ENCODE data around the gene TXLNB. TPM values are rescaled to one million over a fixed set of nuclear protein-coding genes. Genes with fewer than 3 reads are reported as not detected.
A peak's percentile ranks its signal among the peaks of the same experiment; 100 is the strongest.

The TXLNB gene
- total and polyA plus RNA-seq, 4 donors, result 0.15 to 0.23 (median 0.17) TPM; not detected in 1

DNA sequence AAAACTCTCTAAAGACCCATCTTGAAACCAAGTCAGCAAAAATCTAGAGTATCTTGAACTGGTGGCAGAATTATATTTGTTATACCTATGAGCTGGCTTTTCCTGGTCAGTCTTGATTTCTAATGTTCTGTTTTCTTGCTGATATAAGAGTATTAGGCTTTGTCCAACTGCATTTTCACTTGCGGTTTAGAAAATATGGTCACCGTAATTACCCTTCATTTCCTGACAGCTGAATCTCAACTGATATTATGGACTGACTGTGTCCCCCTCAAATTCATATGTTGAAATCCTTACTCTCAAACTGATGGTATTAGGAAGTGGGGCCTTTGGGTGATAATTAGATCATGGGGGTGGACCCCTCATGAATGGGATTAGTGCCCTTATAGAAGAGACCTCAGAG, 72.1 kb downstream of the TXLNB start:
- no peak overlapping the region for H3K4me3 ChIP-seq (ENCODE audit: low read depth in 1 of 3, low read length in 3 of 3)
- H3K9ac ChIP-seq (ENCODE audit: low read depth in 1 of 2, low read length in 2 of 2), result no peak overlapping the region
- H3K36me3 ChIP-seq (ENCODE audit: control insufficient read depth in 4 of 4, insufficient read depth in 3 of 4, low read depth in 1 of 4, low read length in 3 of 4), result no peaks in the 10 kb centered on the region
- TF ChIP-seq, protein P1, sequence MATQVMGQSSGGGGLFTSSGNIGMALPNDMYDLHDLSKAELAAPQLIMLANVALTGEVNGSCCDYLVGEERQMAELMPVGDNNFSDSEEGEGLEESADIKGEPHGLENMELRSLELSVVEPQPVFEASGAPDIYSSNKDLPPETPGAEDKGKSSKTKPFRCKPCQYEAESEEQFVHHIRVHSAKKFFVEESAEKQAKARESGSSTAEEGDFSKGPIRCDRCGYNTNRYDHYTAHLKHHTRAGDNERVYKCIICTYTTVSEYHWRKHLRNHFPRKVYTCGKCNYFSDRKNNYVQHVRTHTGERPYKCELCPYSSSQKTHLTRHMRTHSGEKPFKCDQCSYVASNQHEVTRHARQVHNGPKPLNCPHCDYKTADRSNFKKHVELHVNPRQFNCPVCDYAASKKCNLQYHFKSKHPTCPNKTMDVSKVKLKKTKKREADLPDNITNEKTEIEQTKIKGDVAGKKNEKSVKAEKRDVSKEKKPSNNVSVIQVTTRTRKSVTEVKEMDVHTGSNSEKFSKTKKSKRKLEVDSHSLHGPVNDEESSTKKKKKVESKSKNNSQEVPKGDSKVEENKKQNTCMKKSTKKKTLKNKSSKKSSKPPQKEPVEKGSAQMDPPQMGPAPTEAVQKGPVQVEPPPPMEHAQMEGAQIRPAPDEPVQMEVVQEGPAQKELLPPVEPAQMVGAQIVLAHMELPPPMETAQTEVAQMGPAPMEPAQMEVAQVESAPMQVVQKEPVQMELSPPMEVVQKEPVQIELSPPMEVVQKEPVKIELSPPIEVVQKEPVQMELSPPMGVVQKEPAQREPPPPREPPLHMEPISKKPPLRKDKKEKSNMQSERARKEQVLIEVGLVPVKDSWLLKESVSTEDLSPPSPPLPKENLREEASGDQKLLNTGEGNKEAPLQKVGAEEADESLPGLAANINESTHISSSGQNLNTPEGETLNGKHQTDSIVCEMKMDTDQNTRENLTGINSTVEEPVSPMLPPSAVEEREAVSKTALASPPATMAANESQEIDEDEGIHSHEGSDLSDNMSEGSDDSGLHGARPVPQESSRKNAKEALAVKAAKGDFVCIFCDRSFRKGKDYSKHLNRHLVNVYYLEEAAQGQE (IDR thresholded peaks at IDR 0.05), result no peak
- TF ChIP-seq HNF4A (conservative IDR thresholded peaks at IDR 0.05) (no peak), SP1 (IDR thresholded peaks at IDR 0.05) (no peak), FOXA2 (IDR thresholded peaks at IDR 0.05) (no peak), YY1 (IDR thresholded peaks at IDR 0.05) (no peak), RAD21 (IDR thresholded peaks at IDR 0.05) (no peak), EGR1 (IDR thresholded peaks at IDR 0.05; ENCODE audit: low read depth in 2 of 2) (no peak), FOXA1 (IDR thresholded peaks at IDR 0.05) (no peak), JUND (IDR thresholded peaks at IDR 0.05) (no peak)
- TF ChIP-seq, protein P2, sequence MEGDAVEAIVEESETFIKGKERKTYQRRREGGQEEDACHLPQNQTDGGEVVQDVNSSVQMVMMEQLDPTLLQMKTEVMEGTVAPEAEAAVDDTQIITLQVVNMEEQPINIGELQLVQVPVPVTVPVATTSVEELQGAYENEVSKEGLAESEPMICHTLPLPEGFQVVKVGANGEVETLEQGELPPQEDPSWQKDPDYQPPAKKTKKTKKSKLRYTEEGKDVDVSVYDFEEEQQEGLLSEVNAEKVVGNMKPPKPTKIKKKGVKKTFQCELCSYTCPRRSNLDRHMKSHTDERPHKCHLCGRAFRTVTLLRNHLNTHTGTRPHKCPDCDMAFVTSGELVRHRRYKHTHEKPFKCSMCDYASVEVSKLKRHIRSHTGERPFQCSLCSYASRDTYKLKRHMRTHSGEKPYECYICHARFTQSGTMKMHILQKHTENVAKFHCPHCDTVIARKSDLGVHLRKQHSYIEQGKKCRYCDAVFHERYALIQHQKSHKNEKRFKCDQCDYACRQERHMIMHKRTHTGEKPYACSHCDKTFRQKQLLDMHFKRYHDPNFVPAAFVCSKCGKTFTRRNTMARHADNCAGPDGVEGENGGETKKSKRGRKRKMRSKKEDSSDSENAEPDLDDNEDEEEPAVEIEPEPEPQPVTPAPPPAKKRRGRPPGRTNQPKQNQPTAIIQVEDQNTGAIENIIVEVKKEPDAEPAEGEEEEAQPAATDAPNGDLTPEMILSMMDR (IDR thresholded peaks at IDR 0.05; ENCODE audit: low read depth, low read length, missing input control), result no peak
- TF ChIP-seq, protein P3, sequence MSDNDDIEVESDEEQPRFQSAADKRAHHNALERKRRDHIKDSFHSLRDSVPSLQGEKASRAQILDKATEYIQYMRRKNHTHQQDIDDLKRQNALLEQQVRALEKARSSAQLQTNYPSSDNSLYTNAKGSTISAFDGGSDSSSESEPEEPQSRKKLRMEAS (IDR thresholded peaks at IDR 0.05), result no peak
- TF ChIP-seq, protein P4, sequence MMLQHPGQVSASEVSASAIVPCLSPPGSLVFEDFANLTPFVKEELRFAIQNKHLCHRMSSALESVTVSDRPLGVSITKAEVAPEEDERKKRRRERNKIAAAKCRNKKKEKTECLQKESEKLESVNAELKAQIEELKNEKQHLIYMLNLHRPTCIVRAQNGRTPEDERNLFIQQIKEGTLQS (IDR thresholded peaks at IDR 0.05), result no peak
- H3K27me3 ChIP-seq (ENCODE audit: control insufficient read depth in 4 of 4, insufficient read depth in 4 of 4, low read length in 3 of 4), result no peaks in the 10 kb centered on the region
- peak overlapping the region in 1 of 2 donors; percentile 8 for H3K27ac ChIP-seq (ENCODE audit: low read depth in 1 of 2, low read length in 2 of 2)
- no peak for DNase-seq (ENCODE audit: low spot score)
- peaks cover 0 to 2% (median 0%) of the 10 kb centered on the region in 4 donors for H3K4me1 ChIP-seq (ENCODE audit: control insufficient read depth in 4 of 4, insufficient read depth in 4 of 4, low read length in 3 of 4)
- WGBS, result 94% methylated on average over 2 of the region's 2 CpGs
- no peaks in the 10 kb centered on the region for H3K9me3 ChIP-seq (ENCODE audit: control insufficient read depth in 4 of 4, low read length in 3 of 4)

DNA sequence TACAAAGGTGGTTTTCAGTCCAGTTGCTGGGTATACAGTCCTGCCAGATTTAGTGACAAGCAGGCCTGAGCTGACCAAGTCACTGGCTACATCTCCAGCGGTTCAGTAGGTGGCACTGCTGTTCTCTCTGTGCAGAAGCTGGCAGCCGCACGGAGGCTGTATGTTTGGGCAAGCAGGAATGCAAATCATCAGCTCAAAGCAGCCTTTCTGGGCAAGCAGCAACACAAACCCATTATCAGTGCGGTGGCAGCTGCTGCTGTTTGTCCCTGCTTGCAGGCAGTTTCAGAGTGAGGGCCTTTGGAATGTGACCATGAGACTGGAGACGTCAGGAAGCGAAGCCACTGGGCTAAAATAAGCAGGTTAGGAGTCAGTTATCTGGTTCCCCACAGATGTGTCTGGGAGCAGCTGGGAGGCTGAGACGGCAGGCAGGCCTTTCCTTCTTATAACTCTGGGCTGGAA, 72.5 kb downstream of the TXLNB start:
- peak; percentile 56 for DNase-seq (ENCODE audit: low spot score)
- 14% methylated on average over 7 of the region's 7 CpGs for WGBS
- Histone ChIP-seq H3K4me3 (ENCODE audit: low read depth in 1 of 3, low read length in 3 of 3) (no peak overlapping the region), H3K9me3 (ENCODE audit: control insufficient read depth in 4 of 4, low read length in 3 of 4) (no peaks in the 10 kb centered on the region), H3K27me3 (ENCODE audit: control insufficient read depth in 4 of 4, insufficient read depth in 4 of 4, low read length in 3 of 4) (no peaks in the 10 kb centered on the region), H3K36me3 (ENCODE audit: control insufficient read depth in 4 of 4, insufficient read depth in 3 of 4, low read depth in 1 of 4, low read length in 3 of 4) (no peaks in the 10 kb centered on the region), H3K27ac (ENCODE audit: low read depth in 1 of 2, low read length in 2 of 2) (peak overlapping the region in 1 of 2 donors; percentile 8), H3K9ac (ENCODE audit: low read depth in 1 of 2, low read length in 2 of 2) (no peak overlapping the region), H3K4me1 (ENCODE audit: control insufficient read depth in 4 of 4, insufficient read depth in 4 of 4, low read length in 3 of 4) (peaks cover 0 to 2% (median 0%) of the 10 kb centered on the region in 4 donors)
- TF ChIP-seq FOXA1 (IDR thresholded peaks at IDR 0.05) (no peak), ZBTB33 (IDR thresholded peaks at IDR 0.05) (no peak), HNF4G (IDR thresholded peaks at IDR 0.05) (no peak), EGR1 (IDR thresholded peaks at IDR 0.05; ENCODE audit: low read depth in 2 of 2) (no peak), GABPA (IDR thresholded peaks at IDR 0.05 in 1 of 2, conservative IDR thresholded peaks at IDR 0.05 in 1 of 2) (no peak), NR2F2 (IDR thresholded peaks at IDR 0.05) (peak; percentile 33), YY1 (IDR thresholded peaks at IDR 0.05) (peak; percentile 25), JUND (IDR thresholded peaks at IDR 0.05) (no peak), RXRA (IDR thresholded peaks at IDR 0.05) (peak in 1 of 2 donors; percentile 46), SP1 (IDR thresholded peaks at IDR 0.05) (peak; percentile 49), RAD21 (IDR thresholded peaks at IDR 0.05) (peak; percentile 98 to 99), HNF4A (conservative IDR thresholded peaks at IDR 0.05) (peak; percentile 31 to 57), FOXA2 (IDR thresholded peaks at IDR 0.05) (no peak)
- TF ChIP-seq, protein P3 (IDR thresholded peaks at IDR 0.05), result peak; percentile 37
- TF ChIP-seq, protein P4 (IDR thresholded peaks at IDR 0.05), result no peak
- TF ChIP-seq, protein P1 (IDR thresholded peaks at IDR 0.05), result peak; percentile 32

All from liver (tissue), 9 donors.